COLO668 (cell line): ENCODE results near the gene TFDP2.
"Not testable (repeated sequence)": the region's sequence is repeated elsewhere in the genome, so short reads cannot be mapped to it uniquely, and the experiment has no call there.

Source experiments
- DNase-seq: peaks from one replicate; lab custom pipeline; 2025; ENCODE audit not compliant: unreplicated experiment; lab: John Stamatoyannopoulos, UW

TFDP2 gene

GRCh38 chr3:141933421-141934300 lies 215.7 kb downstream of the TFDP2 start:
- DNase-seq = no peak

DNA sequence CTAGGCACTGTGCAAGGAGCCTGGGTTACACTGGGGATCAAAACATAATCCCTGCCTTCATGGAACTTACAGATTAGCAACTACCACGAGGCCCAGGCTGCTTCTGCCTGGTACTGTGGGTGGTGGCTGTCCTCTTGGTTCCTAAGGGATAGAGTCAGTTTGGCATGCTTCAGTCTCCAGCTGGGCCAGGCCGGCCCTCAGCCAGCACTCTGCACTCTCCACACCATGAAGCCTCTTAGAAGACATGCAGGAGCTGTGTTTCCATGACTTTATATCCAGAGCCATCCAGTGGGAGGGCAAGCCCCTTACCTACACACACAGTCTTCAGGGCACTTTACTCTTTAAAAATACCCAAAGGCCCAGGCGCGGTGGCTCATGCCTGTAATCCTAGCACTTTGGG lies 218.5 kb downstream of the TFDP2 start:
- DNase-seq = no peak

GRCh38 chr3:141929341-141929995 lies 219.9 kb downstream of the TFDP2 start:
- no peak for DNase-seq

- DNase-seq = no peak
These were observed 220.6 kb downstream of the TFDP2 start for GRCh38 chr3:141928631-141929270.

DNA sequence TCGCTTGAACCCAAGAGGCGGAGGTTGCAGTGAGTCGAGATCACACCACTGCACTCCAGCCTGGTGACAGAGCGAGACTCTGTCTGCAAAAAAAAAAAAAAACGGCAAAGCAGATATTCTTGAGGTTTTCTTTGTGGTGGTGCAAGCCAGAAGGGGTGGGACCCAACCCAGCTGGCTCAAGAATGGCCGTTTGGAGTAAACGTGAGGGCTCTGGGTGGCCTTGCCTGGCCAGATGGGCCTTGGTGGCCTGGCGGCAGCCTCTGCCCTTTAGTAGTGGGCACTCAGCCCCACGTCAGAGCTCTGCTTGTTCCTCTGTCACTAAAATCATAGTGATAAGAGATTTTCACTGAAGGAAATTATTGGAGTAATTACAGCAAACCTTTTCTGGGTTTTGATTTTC lies 222.4 kb downstream of the TFDP2 start:
- no peak for DNase-seq

GRCh38 chr3:141925677-141926076 lies 223.7 kb downstream of the TFDP2 start:
- not testable (repeated sequence) for DNase-seq

DNA sequence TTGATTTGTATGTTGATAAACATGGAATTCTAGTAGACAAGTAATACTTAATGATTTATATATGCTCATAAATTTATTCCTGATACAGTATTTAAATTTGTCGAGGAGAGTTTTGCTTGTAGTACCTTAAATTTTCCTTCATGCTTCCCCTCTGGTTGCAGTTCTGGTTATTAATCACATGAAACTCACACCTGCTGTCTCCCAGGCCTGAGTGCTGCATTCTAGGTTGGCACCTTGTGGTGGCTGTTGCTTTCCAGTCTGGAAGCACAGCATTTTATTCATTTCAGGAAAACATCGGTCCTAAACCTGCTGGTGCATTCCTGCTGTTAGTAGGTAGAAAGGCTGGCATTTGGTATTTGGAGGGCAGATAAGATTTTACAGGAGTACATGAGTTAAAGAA lies 228.0 kb downstream of the TFDP2 start:
- DNase-seq = no peak

DNA sequence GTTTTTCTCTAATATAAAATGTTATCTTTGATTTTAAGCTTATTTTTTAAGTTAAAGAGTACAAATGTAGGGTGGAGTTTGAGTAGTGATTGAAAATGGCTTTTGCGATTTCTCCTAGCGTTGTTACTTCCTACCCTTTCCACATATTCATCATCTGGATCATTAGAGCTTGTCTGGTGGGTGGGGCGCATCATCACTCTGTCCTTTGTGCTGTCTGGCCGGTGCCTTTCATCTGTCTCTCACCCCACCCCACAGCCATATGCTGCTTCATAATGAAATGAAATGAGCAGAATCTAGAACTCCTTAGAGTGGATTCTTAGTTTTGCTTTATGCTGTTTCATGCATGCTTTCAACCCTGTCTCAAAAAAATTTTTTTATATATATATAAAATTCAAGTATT lies 228.6 kb downstream of the TFDP2 start:
- no peak for DNase-seq

GRCh38 chr3:141915766-141916165 lies 233.6 kb downstream of the TFDP2 start:
- DNase-seq = no peak

DNA sequence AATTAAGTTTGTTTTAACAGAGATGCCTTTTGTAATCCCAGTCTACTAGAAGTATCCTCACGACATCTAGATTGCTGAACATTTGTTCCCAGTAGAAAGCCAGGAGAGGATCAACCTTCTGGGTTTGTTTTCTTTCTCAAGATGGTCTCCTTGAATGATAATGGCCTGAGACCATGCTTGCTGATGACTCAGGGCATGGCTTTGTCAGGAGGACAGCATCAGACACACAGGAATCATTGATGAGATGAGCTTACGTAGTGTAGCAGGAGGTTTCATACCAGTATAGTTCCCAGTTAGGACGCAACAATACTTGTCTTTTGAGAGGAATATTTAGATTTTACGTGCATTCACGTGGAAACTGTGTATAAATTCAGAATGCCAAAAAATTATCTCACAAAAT lies 234.3 kb downstream of the TFDP2 start:
- no peak for DNase-seq

DNA sequence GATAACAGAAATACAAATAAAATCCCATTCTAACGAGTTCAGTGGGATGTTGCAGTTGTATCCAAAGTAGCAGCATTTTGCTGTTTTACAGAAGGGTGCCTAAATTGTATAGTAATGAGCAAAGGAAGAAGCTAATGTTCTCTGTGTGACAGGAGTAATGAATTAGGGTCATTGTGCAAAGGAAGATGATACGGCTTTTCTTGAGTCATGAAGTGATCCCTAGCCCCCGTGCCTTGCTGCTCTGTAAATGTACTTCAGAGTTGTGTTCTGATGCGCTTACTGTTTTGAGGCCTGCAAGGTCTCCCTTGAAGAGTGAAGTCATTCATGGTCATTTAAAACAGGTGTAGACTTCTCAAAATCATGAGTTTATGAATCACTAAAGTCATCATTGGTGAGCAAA lies 235.0 kb downstream of the TFDP2 start:
- DNase-seq = no peak

DNA sequence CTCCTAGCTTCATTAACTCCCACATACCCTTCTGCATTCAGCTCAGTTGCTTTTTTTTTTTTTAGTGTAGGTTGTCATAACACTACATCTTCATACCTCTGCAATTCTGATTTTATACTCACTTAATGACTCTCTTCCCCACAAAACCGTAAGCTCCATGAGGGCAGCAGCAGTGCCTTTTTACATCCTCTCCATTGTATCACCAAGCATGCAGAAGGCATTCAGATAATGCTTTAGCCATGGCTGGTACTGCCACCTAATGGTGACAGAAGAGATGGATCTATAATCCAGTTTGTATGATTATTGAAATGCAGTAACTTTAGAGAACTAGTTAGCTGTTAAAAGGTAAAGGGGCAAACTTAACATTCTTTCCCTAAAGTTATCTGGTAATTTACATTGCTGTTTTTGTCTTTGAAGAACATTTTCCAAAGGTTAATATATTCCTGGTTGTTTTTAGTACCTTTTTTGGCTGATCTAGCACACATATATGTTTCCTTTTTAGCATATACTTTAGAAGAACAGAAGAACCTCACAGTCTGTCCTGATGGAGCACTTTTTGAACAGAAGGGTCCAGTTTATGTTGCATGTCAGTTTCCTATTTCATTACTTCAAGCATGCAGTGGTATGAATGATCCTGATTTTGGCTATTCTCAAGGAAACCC lies 236.1 kb downstream of the TFDP2 start:
- peak; percentile 21 for DNase-seq

GRCh38 chr3:141909986-141910385 lies 239.4 kb downstream of the TFDP2 start:
- not testable (repeated sequence) for DNase-seq

DNA sequence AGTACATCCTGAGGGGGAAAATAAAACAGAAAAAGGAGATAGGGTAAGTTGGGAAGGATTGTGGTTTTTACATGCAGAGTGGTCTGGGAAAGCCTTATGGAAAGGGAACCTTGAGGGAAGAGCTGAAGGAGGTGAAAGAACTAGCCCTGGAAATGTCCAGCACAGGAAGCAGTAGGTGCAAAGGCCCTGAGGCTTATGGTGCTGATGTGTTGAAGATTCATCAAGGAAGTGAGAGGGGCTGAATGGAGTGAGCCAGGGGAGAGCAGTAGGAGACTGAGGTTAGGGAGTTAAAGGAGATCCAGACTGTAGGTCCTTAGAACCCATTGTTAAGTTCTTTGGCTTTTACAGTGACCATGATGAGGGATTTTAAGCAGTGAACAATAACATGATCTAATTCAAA lies 239.9 kb downstream of the TFDP2 start:
- no peak for DNase-seq

GRCh38 chr3:141905129-141905528 lies 244.2 kb downstream of the TFDP2 start:
- DNase-seq = no peak

DNA sequence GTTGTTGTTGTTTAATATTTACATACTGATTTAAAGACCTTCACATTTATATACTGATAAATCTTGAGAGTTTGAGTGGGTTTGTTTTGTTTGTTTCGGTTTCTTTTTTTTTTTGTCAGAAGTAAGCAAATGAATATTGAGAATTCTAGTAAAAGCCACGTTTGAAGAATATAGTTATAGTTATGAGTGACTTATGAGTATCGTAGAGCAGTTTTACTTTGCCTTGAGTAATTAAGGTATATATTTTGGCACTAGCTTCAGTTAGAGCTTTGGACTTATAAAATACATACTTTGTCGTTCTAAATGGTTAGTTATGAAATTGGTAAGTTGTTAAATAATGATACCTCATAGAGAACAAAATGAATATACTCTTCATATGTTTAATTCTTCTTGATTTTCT lies 245.1 kb downstream of the TFDP2 start:
- no peak for DNase-seq

GRCh38 chr3:141901914-141902313 lies 247.4 kb downstream of the TFDP2 start:
- DNase-seq = no peak

DNA sequence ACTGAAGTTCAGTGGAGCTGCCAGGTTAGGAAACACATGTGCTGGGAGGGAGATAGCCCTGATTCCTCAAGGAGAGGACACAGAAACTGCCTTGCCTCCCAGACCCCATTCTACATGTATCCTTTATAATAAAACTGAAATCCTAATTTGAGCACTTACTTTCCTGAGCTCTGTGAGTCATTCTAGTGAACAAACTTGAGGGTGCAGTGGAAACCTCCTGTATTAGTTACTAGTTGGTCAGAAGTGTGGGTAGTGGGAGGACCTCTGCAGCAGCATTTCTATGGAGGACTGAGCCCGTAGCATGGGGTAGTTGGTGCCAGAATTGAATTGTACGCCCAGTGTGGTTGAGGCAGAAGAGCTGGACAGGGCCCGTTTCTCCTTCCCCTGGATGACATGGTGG lies 249.0 kb downstream of the TFDP2 start:
- DNase-seq = no peak

DNA sequence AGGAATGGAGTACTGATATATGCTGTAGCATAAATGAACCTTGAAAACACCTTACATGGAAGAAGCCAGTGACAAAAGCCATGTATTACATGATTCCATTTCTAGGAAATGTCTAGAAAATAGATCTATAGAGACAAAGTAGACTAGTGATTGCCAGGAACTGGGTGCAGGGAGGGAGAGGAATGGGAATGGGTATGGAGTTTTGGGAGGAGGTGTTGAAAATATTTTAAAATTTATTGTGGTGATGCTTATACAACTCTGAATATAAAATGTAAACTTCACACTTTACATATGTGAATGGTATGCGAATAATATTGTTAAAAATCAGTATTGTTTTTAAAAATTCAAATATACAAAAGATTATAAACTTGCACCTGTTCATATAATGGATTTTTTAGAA lies 250.4 kb downstream of the TFDP2 start:
- no peak for DNase-seq

DNA sequence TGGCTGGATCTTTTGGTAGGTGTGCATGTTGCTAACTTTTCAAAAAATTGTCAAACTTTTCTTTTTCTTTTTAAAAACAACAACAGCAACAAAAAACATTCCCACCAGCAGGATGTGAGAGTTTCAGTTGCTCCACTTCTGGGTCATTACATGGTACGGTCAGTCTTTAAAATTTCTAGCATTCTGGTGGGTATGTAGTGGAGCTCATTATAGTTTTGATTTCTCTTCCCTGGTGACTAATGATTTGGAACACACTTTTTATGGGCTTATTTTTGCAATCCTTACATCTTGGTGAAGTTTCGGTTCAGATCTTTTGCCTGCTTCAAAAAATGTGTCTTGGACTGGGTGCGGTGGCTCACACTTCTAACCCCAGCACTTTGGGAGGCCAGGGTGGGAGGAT lies 253.6 kb downstream of the TFDP2 start:
- DNase-seq = no peak

DNA sequence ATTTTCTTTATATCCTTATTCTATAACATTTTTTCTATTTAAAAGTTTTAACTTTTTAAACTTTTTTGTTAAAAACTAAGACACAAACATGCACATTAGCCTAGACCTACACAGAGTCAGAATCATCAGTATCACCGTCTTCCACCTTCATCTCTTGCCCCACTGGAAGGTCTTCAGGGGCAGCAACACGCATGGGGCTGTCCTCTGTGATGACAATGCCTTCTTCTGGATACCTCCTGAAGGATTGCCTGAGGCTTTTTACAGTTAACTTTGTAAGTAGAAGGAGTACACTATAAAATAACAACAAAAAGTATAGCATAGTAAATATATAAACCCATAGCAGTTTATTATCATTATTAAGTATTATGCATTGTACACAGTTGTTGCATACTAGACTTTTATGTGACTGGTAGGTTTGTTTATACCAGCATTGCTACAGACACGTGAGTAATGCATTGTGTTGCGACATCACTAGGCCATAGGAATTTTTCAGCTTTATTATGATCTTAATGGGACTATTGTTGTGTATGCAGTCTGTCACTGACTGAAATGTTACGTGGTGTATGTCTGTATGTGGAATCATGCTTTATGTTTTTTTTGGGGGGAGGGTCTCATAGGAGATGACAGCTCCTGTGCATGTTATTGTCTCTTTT lies 254.7 kb downstream of the TFDP2 start:
- DNase-seq = no peak
